HCT116 (cell line): ENCODE measurements around the gene SYCP2. TPM values are rescaled to one million over a fixed set of nuclear protein-coding genes. Genes with fewer than 3 reads are reported as not detected.

ENCODE experiments used
- ATAC-seq: fragments of 200-7000 bp; cut with Tn5 transposase; 2 replicates; pipeline ENCODE4 v1.9.1; 2020; ENCODE audit warnings: mild to moderate bottlenecking, moderate library complexity
- BruUV-seq: library from RNA; stranded (reverse); fragments of 400-500 nt; replicated peaks from 2 replicates; lab custom pipeline; 2021; lab: Mats Ljungman, UMichigan
- CTCF ChIA-PET: fragments of 300-600 bp; sonication (Branson Sonifier 250); formaldehyde crosslinking; loops from one replicate; lab custom pipeline; 2021; ENCODE audit warnings: antibody characterized with exemption; lab: Charles Lee
- POLR2A ChIA-PET: fragments of 300-600, 350-600 bp; sonication (Branson Sonifier 250); formaldehyde crosslinking; loops from one replicate; lab custom pipeline; 2021; ENCODE audit warnings: antibody characterized with exemption; lab: Charles Lee
- RAD21 ChIA-PET, 2 experiments: fragments of 300-600 bp; sonication (Branson Sonifier 250); formaldehyde crosslinking; loops; one replicate each; lab custom pipeline; 2023; ENCODE audit warnings: low total read pairs in 2 of 2; ENCODE audit not compliant: uncharacterized antibody in 2 of 2, unreplicated experiment in 2 of 2, low non-redundant PET in 1 of 2; lab: Charles Lee
- DNase-seq: peaks from one replicate; pipeline ENCODE4 v3.0.0-alpha.2; 2010; ENCODE audit warnings: low read depth, low spot score
- H2AFZ ChIP-seq: fragments of 200-600 bp; shearing (Covaris generic), sonication (generic); 2 replicates; pipeline ENCODE4 v1.6.1; 2017; ENCODE audit warnings: low read depth, mixed run types, mixed read lengths, antibody characterized with exemption, low read length; ENCODE audit not compliant: poor library complexity, severe bottlenecking
- H3K27ac ChIP-seq: 2 replicates; pipeline ENCODE4 v1.5.1; 2012; ENCODE audit warnings: low read depth, low read length
- H3K27me3 ChIP-seq: fragments of 200-600 bp; sonication (generic); 2 replicates; pipeline ENCODE4 v1.6.1; 2016; ENCODE audit warnings: mixed run types, low read length, mixed read lengths; ENCODE audit not compliant: insufficient read depth
- H3K36me3 ChIP-seq, 2 experiments: fragments of 200-500 bp in 1 of 2; fragments of 200-600 bp in 1 of 2; sonication (Bioruptor generic) in 1 of 2; sonication (generic) in 1 of 2; 2 replicates each; pipeline versions ENCODE4 v1.5.1 to v1.6.1; 2014 to 2016; ENCODE audit warnings: low read length in 2 of 2, inconsistent platforms in 1 of 2, mixed read lengths in 1 of 2, mixed run types in 1 of 2; ENCODE audit not compliant: insufficient read depth in 2 of 2, control insufficient read depth in 1 of 2
- H3K4me1 ChIP-seq, 2 experiments: fragments of 200-600 bp in 1 of 2; sonication (generic) in 1 of 2; 2 replicates each; pipeline versions ENCODE4 v1.5.1 to v1.6.1; 2012 to 2017; ENCODE audit warnings: low read length in 2 of 2, inconsistent platforms in 1 of 2, mild to moderate bottlenecking in 1 of 2, mixed read lengths in 1 of 2, mixed run types in 1 of 2, moderate library complexity in 1 of 2; ENCODE audit not compliant: insufficient read depth in 2 of 2, control insufficient read depth in 1 of 2
- H3K4me2 ChIP-seq: fragments of 200-600 bp; sonication (generic); 2 replicates; pipeline ENCODE4 v1.6.1; 2017; ENCODE audit warnings: mixed run types, low read length, mixed read lengths
- H3K4me3 ChIP-seq, 2 experiments: fragments of 200-600 bp in 1 of 2; sonication (generic) in 1 of 2; replicated peaks in 1 of 2; 2 replicates each; pipeline ENCODE4 v1.5.1; 2011 to 2016; ENCODE audit warnings: low read length in 2 of 2, control low read depth in 1 of 2, low read depth in 1 of 2, mild to moderate bottlenecking in 1 of 2, mixed read lengths in 1 of 2, mixed run types in 1 of 2
- H3K79me2 ChIP-seq: fragments of 200-600 bp; sonication (generic); 2 replicates; pipeline ENCODE4 v1.6.1; 2017; ENCODE audit warnings: mild to moderate bottlenecking, mixed run types, low read length, moderate library complexity, mixed read lengths; ENCODE audit not compliant: insufficient read depth
- H3K9ac ChIP-seq: fragments of 200-600 bp; sonication (generic); 2 replicates; pipeline ENCODE4 v1.6.1; 2016; ENCODE audit warnings: low read length, mixed read lengths
- H3K9me2 ChIP-seq: fragments of 200-600 bp; sonication (generic), shearing (Covaris generic); 2 replicates; pipeline ENCODE4 v1.6.1; 2017; ENCODE audit warnings: mixed run types, mild to moderate bottlenecking, moderate library complexity; ENCODE audit not compliant: insufficient read depth
- H3K9me3 ChIP-seq, 2 experiments: fragments of 200-500 bp in 1 of 2; fragments of 200-600 bp in 1 of 2; sonication (Bioruptor generic) in 1 of 2; sonication (generic) in 1 of 2; 2 replicates each; pipeline ENCODE4 v1.6.1; 2014 to 2017; ENCODE audit warnings: low read length in 2 of 2, mixed read lengths in 2 of 2, inconsistent platforms in 1 of 2, low read depth in 1 of 2, mild to moderate bottlenecking in 1 of 2, mixed run types in 1 of 2, moderate library complexity in 1 of 2; ENCODE audit not compliant: control insufficient read depth in 1 of 2, insufficient read depth in 1 of 2
- H4K20me1 ChIP-seq: fragments of 200-600 bp; sonication (generic), shearing (Covaris generic); 2 replicates; pipeline ENCODE4 v1.6.1; 2017; ENCODE audit warnings: mixed run types, mild to moderate bottlenecking, moderate library complexity; ENCODE audit not compliant: insufficient read depth
- CBX3 ChIP-seq: IDR thresholded peaks from 2 replicates; pipeline ENCODE4 v1.6.1; 2012; ENCODE audit warnings: low read depth
- CEBPB ChIP-seq: IDR thresholded peaks from 2 replicates; pipeline ENCODE4 v1.6.1; 2012; ENCODE audit warnings: low read depth
- EGR1 ChIP-seq: IDR thresholded peaks from 2 replicates; pipeline ENCODE4 v1.6.1; 2012; ENCODE audit warnings: low read depth
- FOSL1 ChIP-seq: IDR thresholded peaks from 2 replicates; pipeline ENCODE4 v1.6.1; 2012; ENCODE audit warnings: low read depth
- POLR2A ChIP-seq: IDR thresholded peaks from 2 replicates; pipeline ENCODE4 v1.7.0; 2011; ENCODE audit warnings: borderline replicate concordance; ENCODE audit not compliant: insufficient read depth, insufficient read length; ENCODE audit errors: extremely low read depth
- POLR2AphosphoS5 ChIP-seq: IDR thresholded peaks from 2 replicates; pipeline ENCODE4 v1.6.1; 2011; ENCODE audit warnings: mild to moderate bottlenecking, low read depth, low read length, moderate library complexity
- SP1 ChIP-seq: IDR thresholded peaks from 2 replicates; pipeline ENCODE4 v1.6.1; 2012; ENCODE audit warnings: low read depth
- TCF7L2 ChIP-seq: IDR thresholded peaks from 2 replicates; pipeline ENCODE4 v1.7.0; 2011; ENCODE audit warnings: borderline replicate concordance, inconsistent platforms; ENCODE audit not compliant: insufficient read depth, insufficient read length; ENCODE audit errors: extremely low read depth
- YY1 ChIP-seq: IDR thresholded peaks from 2 replicates; pipeline ENCODE4 v1.6.1; 2011; ENCODE audit warnings: low read length, low read depth, moderate library complexity, mild to moderate bottlenecking; ENCODE audit not compliant: insufficient replicate concordance; ENCODE audit errors: extremely low read depth
- ZNF274 ChIP-seq: fragments of 200-500 bp; sonication (Bioruptor generic); IDR thresholded peaks from 2 replicates; pipeline ENCODE4 v1.6.1; 2014; ENCODE audit warnings: mild to moderate bottlenecking, low read depth, low read length, inconsistent platforms
- intact Hi-C: fragments of 100-400 bp; cut with micrococcal nuclease; formaldehyde crosslinking; loops from 2 replicates; pipeline ENCODE4 v1.10.0; 2022
- total RNA-seq: library from RNA; stranded (reverse); gene quantifications from one replicate; pipeline ENCODE4 v1.2.1, GENCODE V29; 2021; ENCODE audit not compliant: unreplicated experiment
- TF ChIP-seq, protein P1 (sequence below): IDR thresholded peaks from 2 replicates; pipeline ENCODE4 v1.6.1; 2012
- TF ChIP-seq, protein P2 (sequence below): IDR thresholded peaks from 2 replicates; pipeline ENCODE4 v1.6.1; 2011; ENCODE audit warnings: mild to moderate bottlenecking, low read length, moderate library complexity; ENCODE audit not compliant: insufficient replicate concordance; ENCODE audit errors: extremely low read depth
- TF ChIP-seq, protein P3 (sequence below): IDR thresholded peaks from 2 replicates; pipeline ENCODE4 v1.6.1; 2012

The SYCP2 gene
- total RNA-seq, 1 experiment from 2014 or later, result 0.59 TPM

DNA sequence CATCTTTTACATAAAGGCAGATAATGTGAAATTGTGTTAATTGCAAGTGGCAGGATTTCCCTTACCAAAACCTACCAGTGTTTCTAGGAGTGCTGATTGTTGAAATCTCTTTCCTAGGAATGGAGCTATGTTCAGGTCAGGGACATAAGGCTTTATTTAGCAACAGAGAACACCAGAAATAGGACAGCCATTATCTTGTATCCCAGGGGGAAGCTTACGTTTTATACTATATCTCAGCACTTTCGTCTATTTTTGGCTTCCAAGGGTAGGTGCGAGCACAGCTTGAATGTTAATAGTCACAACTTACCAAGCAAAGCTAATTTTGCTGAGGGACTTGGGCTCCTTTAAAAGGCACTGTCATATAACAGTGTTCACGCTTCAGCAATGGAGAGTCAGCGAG, 94.0 kb downstream of the SYCP2 start:
- RAD21 ChIA-PET, result no interaction called here
- intact Hi-C loops, result no loop called here
- CTCF ChIA-PET, result interaction anchor here (3.9 kb wide), 1 partner anchor 11 kb away, joined by 11 read pairs; no protein-coding TSS in a partner anchor

GRCh38 chr20:59837623-59838394, 95.6 kb downstream of the SYCP2 start:
- Histone ChIP-seq H3K36me3 (no peaks in the 10 kb centered on the region), H3K27ac (no peak overlapping the region), H3K4me1 (no peaks in the 10 kb centered on the region), H3K9me3 (no peaks in the 10 kb centered on the region), H3K79me2 (no peaks in the 10 kb centered on the region), H2AFZ (no peak overlapping the region), H3K9ac (no peak overlapping the region), H3K9me2 (no peaks in the 10 kb centered on the region), H3K4me3 (no peak overlapping the region), H3K4me2 (no peak overlapping the region), H3K27me3 (peaks cover 78% of the 10 kb centered on the region), H4K20me1 (no peaks in the 10 kb centered on the region)
- no peak for ATAC-seq
- POLR2A ChIA-PET, result no interaction called here
- TF ChIP-seq, protein P1, sequence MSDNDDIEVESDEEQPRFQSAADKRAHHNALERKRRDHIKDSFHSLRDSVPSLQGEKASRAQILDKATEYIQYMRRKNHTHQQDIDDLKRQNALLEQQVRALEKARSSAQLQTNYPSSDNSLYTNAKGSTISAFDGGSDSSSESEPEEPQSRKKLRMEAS, result no peak
- TF ChIP-seq EGR1 (no peak), YY1 (no peak), CBX3 (no peak), TCF7L2 (no peak), CEBPB (no peak)
- TF ChIP-seq, protein P2, sequence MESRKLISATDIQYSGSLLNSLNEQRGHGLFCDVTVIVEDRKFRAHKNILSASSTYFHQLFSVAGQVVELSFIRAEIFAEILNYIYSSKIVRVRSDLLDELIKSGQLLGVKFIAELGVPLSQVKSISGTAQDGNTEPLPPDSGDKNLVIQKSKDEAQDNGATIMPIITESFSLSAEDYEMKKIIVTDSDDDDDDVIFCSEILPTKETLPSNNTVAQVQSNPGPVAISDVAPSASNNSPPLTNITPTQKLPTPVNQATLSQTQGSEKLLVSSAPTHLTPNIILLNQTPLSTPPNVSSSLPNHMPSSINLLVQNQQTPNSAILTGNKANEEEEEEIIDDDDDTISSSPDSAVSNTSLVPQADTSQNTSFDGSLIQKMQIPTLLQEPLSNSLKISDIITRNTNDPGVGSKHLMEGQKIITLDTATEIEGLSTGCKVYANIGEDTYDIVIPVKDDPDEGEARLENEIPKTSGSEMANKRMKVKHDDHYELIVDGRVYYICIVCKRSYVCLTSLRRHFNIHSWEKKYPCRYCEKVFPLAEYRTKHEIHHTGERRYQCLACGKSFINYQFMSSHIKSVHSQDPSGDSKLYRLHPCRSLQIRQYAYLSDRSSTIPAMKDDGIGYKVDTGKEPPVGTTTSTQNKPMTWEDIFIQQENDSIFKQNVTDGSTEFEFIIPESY, result no peak
- CTCF ChIA-PET, result interaction anchor here (1.1 kb wide), 1 partner anchor 12 kb away, joined by 5 read pairs; no protein-coding TSS in a partner anchor
- intact Hi-C loops, result no loop called here
- RAD21 ChIA-PET, result no interaction called here
- DNase-seq, result no peak
- BruUV-seq, result no TSS peak

More for the DNA sequence above, 94.0 kb downstream of the SYCP2 start:
- peaks cover 85% of the 10 kb centered on the region for H3K27me3 ChIP-seq
- H3K79me2 ChIP-seq, result no peaks in the 10 kb centered on the region
- H3K27ac ChIP-seq, result no peak overlapping the region
- no peaks in the 10 kb centered on the region for H4K20me1 ChIP-seq
- H2AFZ ChIP-seq, result no peak overlapping the region
- no peak overlapping the region for H3K4me2 ChIP-seq
- H3K9me3 ChIP-seq, result no peaks in the 10 kb centered on the region
- TF ChIP-seq FOSL1, result no peak
- TF ChIP-seq, protein P3, sequence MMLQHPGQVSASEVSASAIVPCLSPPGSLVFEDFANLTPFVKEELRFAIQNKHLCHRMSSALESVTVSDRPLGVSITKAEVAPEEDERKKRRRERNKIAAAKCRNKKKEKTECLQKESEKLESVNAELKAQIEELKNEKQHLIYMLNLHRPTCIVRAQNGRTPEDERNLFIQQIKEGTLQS, result no peak
- TF ChIP-seq, protein P1, result no peak
- TF ChIP-seq CEBPB, result no peak
- TF ChIP-seq CBX3, result no peak
- no peak for TF ChIP-seq POLR2A
- TF ChIP-seq SP1, result no peak
- no peak for TF ChIP-seq ZNF274
- no peak for TF ChIP-seq POLR2AphosphoS5
- TF ChIP-seq, all 23 proteins: peak for 0
- Histone ChIP-seq H3K9me2 (no peaks in the 10 kb centered on the region), H3K4me1 (no peaks in the 10 kb centered on the region), H3K4me3 (no peak overlapping the region), H3K9ac (no peak overlapping the region), H3K36me3 (no peaks in the 10 kb centered on the region)
- POLR2A ChIA-PET, result no interaction called here
- no peak for DNase-seq
- ATAC-seq, result no peak
- BruUV-seq, result no TSS peak
